ENCODE results near the gene PKNOX2.

DNA sequence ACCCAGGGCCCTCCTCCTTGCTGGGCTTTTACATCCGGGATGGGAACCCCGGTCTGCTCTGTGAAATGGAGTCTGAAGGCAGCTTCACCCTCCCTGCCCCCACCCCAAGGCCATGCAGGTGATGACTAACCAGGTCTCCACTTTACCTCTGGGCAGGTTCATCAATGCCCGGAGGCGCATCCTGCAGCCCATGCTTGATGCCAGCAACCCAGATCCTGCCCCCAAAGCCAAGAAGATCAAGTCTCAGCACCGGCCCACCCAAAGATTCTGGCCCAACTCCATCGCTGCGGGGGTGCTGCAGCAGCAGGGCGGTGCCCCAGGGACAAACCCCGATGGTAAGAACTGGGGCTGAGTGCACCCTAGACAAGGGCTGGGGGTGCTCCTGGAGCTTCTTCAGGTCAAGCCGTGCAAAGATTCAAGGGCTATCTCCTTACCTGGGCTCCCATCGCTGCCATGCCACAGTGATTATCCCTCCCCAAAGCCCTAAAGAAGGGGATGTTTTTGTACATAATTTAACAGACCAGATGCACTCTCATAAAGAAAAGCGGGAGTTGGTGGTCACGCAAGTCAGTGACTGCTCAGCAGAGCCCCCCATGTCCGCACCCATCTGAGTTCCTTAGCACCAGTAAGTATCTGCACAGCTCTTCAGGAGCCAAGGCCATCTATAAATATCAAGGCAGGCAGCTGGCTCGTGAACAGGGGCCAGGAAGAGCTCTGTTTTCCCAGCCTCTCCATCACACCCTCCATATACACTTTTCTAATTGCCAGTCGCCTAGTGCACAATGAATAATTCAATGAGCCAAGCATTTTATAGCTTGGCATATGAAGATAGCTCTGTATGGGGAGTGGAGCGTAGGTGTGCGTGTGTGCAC is 265.5 kb downstream of the PKNOX2 start:
- TF ChIP-seq, protein P1, sequence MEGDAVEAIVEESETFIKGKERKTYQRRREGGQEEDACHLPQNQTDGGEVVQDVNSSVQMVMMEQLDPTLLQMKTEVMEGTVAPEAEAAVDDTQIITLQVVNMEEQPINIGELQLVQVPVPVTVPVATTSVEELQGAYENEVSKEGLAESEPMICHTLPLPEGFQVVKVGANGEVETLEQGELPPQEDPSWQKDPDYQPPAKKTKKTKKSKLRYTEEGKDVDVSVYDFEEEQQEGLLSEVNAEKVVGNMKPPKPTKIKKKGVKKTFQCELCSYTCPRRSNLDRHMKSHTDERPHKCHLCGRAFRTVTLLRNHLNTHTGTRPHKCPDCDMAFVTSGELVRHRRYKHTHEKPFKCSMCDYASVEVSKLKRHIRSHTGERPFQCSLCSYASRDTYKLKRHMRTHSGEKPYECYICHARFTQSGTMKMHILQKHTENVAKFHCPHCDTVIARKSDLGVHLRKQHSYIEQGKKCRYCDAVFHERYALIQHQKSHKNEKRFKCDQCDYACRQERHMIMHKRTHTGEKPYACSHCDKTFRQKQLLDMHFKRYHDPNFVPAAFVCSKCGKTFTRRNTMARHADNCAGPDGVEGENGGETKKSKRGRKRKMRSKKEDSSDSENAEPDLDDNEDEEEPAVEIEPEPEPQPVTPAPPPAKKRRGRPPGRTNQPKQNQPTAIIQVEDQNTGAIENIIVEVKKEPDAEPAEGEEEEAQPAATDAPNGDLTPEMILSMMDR (conservative IDR thresholded peaks at IDR 0.05; ENCODE audit: low read length), result no peak
- TF ChIP-seq EZH2phosphoT487 (IDR thresholded peaks at IDR 0.05; ENCODE audit: borderline replicate concordance, low read depth, low read length), result no peak

All from OCI-LY7 (cell line).